WTC11 (cell line): ENCODE measurements around the gene IL4I1. TPM values are rescaled to one million over a fixed set of nuclear protein-coding genes. Genes with fewer than 3 reads are reported as not detected.
A peak's percentile ranks its signal among the peaks of the same experiment; 100 is the strongest.

ENCODE experiments used
- ATF1 ChIP-seq: sonication (generic); formaldehyde crosslinking; IDR thresholded peaks from 2 replicates; pipeline ENCODE4 v1.8.1; 2023; ENCODE audit warnings: mild to moderate bottlenecking, moderate library complexity, missing genetic modification reagents
- CREM ChIP-seq: sonication (generic); formaldehyde crosslinking; IDR thresholded peaks from 2 replicates; pipeline ENCODE4 v1.8.1; 2022; ENCODE audit warnings: mild to moderate bottlenecking, missing genetic modification reagents, moderate library complexity
- FOXK1 ChIP-seq: sonication (generic); formaldehyde crosslinking; IDR thresholded peaks from 2 replicates; pipeline ENCODE4 v1.8.0; 2022; ENCODE audit warnings: mild to moderate bottlenecking, moderate library complexity, missing genetic modification reagents
- GABPB1 ChIP-seq: sonication (generic); formaldehyde crosslinking; IDR thresholded peaks from 2 replicates; pipeline ENCODE4 v1.8.1; 2023; ENCODE audit warnings: mild to moderate bottlenecking, missing genetic modification reagents
- GTF2I ChIP-seq: fragments of 250-450 bp; sonication (Bioruptor Pico); conservative IDR thresholded peaks from 2 replicates; pipeline ENCODE4 v1.4.0; 2021; ENCODE audit warnings: mild to moderate bottlenecking
- JUN ChIP-seq: sonication (generic); formaldehyde crosslinking; IDR thresholded peaks from 2 replicates; pipeline ENCODE4 v1.8.0; 2023; ENCODE audit warnings: mild to moderate bottlenecking, missing genetic modification reagents
- NR2C2 ChIP-seq: sonication (generic); formaldehyde crosslinking; IDR thresholded peaks from 2 replicates; pipeline ENCODE4 v1.8.0; 2022; ENCODE audit warnings: mild to moderate bottlenecking, missing genetic modification reagents
- SP1 ChIP-seq: sonication (generic); formaldehyde crosslinking; conservative IDR thresholded peaks from 2 replicates; pipeline ENCODE4 v1.8.1; 2022; ENCODE audit warnings: missing genetic modification reagents
- ZBTB21 ChIP-seq: sonication (generic); formaldehyde crosslinking; IDR thresholded peaks from 2 replicates; pipeline ENCODE4 v1.8.1; 2023; ENCODE audit warnings: mild to moderate bottlenecking, missing genetic modification reagents, borderline replicate concordance
- ZNF138 ChIP-seq: sonication (generic); formaldehyde crosslinking; conservative IDR thresholded peaks from 2 replicates; pipeline ENCODE4 v1.8.1; 2022; ENCODE audit warnings: mild to moderate bottlenecking, moderate library complexity, missing genetic modification reagents
- ZNF232 ChIP-seq: sonication (generic); formaldehyde crosslinking; IDR thresholded peaks from 2 replicates; pipeline ENCODE4 v1.8.0; 2022; ENCODE audit warnings: mild to moderate bottlenecking, missing genetic modification reagents
- ZNF263 ChIP-seq: sonication (generic); formaldehyde crosslinking; IDR thresholded peaks from 2 replicates; pipeline ENCODE4 v1.8.1; 2022; ENCODE audit warnings: low read depth, mild to moderate bottlenecking, moderate library complexity, missing genetic modification reagents
- ZNF416 ChIP-seq: fragments of 250-450 bp; sonication (Bioruptor Pico); IDR thresholded peaks from 2 replicates; pipeline ENCODE4 v1.9.0; 2021; ENCODE audit warnings: mild to moderate bottlenecking, inconsistent platforms
- total RNA-seq: library from RNA; stranded (reverse); gene quantifications from 3 replicates; pipeline ENCODE4 v1.2.3, GENCODE V29; 2021
- TF ChIP-seq, protein P1 (sequence below): fragments of 250-450 bp; sonication (Bioruptor Pico); IDR thresholded peaks from 2 replicates; pipeline ENCODE4 v1.9.0; 2021; ENCODE audit warnings: mild to moderate bottlenecking
- TF ChIP-seq, protein P2 (sequence below): sonication (generic); formaldehyde crosslinking; IDR thresholded peaks from 2 replicates; pipeline ENCODE4 v1.8.1; 2022; ENCODE audit warnings: low read depth, mild to moderate bottlenecking, moderate library complexity, missing genetic modification reagents, borderline replicate concordance
- TF ChIP-seq, protein P3 (sequence below): sonication (generic); formaldehyde crosslinking; IDR thresholded peaks from 2 replicates; pipeline ENCODE4 v1.8.1; 2022; ENCODE audit warnings: mild to moderate bottlenecking, moderate library complexity, missing genetic modification reagents
- TF ChIP-seq, protein P4 (sequence below): sonication (generic); formaldehyde crosslinking; IDR thresholded peaks from 2 replicates; pipeline ENCODE4 v1.8.1; 2022; ENCODE audit warnings: low read depth, missing genetic modification reagents, borderline replicate concordance
- TF ChIP-seq, protein P5 (sequence below): sonication (generic); formaldehyde crosslinking; IDR thresholded peaks from 2 replicates; pipeline ENCODE4 v1.8.1; 2023; ENCODE audit warnings: mild to moderate bottlenecking, missing genetic modification reagents, borderline replicate concordance
- TF ChIP-seq, protein P6 (sequence below): sonication (generic); formaldehyde crosslinking; IDR thresholded peaks from 2 replicates; pipeline ENCODE4 v1.8.1; 2023; ENCODE audit warnings: mild to moderate bottlenecking, missing genetic modification reagents, moderate library complexity
- TF ChIP-seq, protein P7 (sequence below): sonication (generic); formaldehyde crosslinking; conservative IDR thresholded peaks from 2 replicates; pipeline ENCODE4 v1.8.1; 2023; ENCODE audit warnings: mild to moderate bottlenecking, low read depth, missing genetic modification reagents, moderate library complexity
- TF ChIP-seq, protein P8 (sequence below): fragments of 250-450 bp; sonication (Bioruptor Pico); conservative IDR thresholded peaks from 2 replicates; pipeline ENCODE4 v1.9.0; 2021; ENCODE audit warnings: mild to moderate bottlenecking
- TF ChIP-seq, protein P9 (sequence below): sonication (generic); formaldehyde crosslinking; IDR thresholded peaks from 2 replicates; pipeline ENCODE4 v1.8.1; 2023; ENCODE audit warnings: mild to moderate bottlenecking, missing genetic modification reagents, moderate library complexity
- TF ChIP-seq, protein P10 (sequence below): sonication (generic); formaldehyde crosslinking; IDR thresholded peaks from 2 replicates; pipeline ENCODE4 v1.8.0; 2022; ENCODE audit warnings: mild to moderate bottlenecking, missing genetic modification reagents

IL4I1 gene
- total RNA-seq, 1 experiment from 2014 or later = 0.83 TPM

DNA sequence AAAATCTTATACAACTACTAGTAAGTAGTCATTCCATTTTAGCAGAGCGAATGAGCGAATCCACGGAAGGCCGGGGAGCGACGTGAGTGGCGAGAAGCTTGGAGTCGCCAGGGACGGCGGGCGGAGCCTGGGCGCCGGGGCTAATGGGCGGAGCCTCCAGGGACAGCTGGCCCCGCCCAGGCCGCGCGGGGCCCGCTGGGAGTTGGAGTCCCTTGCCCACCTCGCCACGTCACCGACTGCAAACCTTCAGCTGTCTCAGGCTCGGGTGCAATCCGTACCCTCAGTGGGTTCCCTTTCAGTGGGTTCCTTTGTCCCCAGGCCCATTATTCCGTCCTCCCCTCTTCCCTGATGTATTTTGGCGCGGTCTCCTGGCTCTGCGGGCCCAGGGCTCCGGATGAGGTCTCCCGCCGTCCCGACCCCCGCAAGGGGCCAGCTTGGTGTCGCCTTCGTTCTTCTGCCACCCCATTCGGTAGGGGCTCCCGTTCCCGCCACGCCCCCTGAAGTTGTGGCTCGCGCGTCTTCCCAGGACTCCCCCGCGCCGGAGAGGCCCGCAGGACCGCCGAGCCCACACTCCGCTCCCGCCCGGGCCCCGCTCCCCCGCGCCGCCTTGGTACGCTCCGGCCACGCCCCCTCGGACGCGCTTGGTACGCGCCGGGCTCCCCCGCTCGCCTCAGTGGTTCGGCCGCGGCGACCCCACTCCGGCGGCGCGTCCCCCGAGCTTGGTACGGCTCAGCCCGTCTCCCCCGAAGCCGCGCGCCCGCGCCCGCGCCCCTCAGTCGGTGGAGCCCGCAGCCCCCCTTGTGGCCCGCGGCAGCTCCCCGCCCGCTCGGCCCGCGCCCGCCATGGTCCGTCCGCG lies 46.0 kb downstream of the IL4I1 start, which contains the start of gene PTOV1 (continued):
- TF ChIP-seq, protein P1, sequence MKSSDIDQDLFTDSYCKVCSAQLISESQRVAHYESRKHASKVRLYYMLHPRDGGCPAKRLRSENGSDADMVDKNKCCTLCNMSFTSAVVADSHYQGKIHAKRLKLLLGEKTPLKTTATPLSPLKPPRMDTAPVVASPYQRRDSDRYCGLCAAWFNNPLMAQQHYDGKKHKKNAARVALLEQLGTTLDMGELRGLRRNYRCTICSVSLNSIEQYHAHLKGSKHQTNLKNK (CRISPR knock-in tag) = no peak; the same call in 1 of the 2 replicates
- TF ChIP-seq, protein P2, sequence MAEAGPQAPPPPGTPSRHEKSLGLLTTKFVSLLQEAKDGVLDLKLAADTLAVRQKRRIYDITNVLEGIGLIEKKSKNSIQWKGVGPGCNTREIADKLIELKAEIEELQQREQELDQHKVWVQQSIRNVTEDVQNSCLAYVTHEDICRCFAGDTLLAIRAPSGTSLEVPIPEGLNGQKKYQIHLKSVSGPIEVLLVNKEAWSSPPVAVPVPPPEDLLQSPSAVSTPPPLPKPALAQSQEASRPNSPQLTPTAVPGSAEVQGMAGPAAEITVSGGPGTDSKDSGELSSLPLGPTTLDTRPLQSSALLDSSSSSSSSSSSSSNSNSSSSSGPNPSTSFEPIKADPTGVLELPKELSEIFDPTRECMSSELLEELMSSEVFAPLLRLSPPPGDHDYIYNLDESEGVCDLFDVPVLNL (CRISPR knock-in tag) = no peak
- TF ChIP-seq ZNF138 (CRISPR knock-in tag) (no peak), ZNF416 (CRISPR knock-in tag) (no peak), FOXK1 (CRISPR knock-in tag) (peak; percentile 17; the same call in 1 of the 2 replicates), GTF2I (CRISPR knock-in tag) (no peak), GABPB1 (CRISPR knock-in tag) (no peak), ZNF263 (no peak), ZBTB21 (no peak), JUN (CRISPR knock-in tag) (peak; percentile 34; the same call in 1 of the 2 replicates), ATF1 (CRISPR knock-in tag) (no peak), ZNF232 (CRISPR knock-in tag) (no peak), SP1 (CRISPR knock-in tag) (peak; percentile 98), NR2C2 (CRISPR knock-in tag) (no peak), CREM (CRISPR knock-in tag) (peak; percentile 91; the same call in 1 of the 2 replicates)
- TF ChIP-seq, protein P3, sequence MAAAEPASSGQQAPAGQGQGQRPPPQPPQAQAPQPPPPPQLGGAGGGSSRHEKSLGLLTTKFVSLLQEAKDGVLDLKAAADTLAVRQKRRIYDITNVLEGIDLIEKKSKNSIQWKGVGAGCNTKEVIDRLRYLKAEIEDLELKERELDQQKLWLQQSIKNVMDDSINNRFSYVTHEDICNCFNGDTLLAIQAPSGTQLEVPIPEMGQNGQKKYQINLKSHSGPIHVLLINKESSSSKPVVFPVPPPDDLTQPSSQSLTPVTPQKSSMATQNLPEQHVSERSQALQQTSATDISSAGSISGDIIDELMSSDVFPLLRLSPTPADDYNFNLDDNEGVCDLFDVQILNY (CRISPR knock-in tag) = peak; percentile 73; the same call in 1 of the 2 replicates
- TF ChIP-seq, protein P4, sequence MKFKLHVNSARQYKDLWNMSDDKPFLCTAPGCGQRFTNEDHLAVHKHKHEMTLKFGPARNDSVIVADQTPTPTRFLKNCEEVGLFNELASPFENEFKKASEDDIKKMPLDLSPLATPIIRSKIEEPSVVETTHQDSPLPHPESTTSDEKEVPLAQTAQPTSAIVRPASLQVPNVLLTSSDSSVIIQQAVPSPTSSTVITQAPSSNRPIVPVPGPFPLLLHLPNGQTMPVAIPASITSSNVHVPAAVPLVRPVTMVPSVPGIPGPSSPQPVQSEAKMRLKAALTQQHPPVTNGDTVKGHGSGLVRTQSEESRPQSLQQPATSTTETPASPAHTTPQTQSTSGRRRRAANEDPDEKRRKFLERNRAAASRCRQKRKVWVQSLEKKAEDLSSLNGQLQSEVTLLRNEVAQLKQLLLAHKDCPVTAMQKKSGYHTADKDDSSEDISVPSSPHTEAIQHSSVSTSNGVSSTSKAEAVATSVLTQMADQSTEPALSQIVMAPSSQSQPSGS (CRISPR knock-in tag) = no peak
- TF ChIP-seq, protein P5, sequence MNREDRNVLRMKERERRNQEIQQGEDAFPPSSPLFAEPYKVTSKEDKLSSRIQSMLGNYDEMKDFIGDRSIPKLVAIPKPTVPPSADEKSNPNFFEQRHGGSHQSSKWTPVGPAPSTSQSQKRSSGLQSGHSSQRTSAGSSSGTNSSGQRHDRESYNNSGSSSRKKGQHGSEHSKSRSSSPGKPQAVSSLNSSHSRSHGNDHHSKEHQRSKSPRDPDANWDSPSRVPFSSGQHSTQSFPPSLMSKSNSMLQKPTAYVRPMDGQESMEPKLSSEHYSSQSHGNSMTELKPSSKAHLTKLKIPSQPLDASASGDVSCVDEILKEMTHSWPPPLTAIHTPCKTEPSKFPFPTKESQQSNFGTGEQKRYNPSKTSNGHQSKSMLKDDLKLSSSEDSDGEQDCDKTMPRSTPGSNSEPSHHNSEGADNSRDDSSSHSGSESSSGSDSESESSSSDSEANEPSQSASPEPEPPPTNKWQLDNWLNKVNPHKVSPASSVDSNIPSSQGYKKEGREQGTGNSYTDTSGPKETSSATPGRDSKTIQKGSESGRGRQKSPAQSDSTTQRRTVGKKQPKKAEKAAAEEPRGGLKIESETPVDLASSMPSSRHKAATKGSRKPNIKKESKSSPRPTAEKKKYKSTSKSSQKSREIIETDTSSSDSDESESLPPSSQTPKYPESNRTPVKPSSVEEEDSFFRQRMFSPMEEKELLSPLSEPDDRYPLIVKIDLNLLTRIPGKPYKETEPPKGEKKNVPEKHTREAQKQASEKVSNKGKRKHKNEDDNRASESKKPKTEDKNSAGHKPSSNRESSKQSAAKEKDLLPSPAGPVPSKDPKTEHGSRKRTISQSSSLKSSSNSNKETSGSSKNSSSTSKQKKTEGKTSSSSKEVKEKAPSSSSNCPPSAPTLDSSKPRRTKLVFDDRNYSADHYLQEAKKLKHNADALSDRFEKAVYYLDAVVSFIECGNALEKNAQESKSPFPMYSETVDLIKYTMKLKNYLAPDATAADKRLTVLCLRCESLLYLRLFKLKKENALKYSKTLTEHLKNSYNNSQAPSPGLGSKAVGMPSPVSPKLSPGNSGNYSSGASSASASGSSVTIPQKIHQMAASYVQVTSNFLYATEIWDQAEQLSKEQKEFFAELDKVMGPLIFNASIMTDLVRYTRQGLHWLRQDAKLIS (CRISPR knock-in tag) = no peak
- TF ChIP-seq, protein P6, sequence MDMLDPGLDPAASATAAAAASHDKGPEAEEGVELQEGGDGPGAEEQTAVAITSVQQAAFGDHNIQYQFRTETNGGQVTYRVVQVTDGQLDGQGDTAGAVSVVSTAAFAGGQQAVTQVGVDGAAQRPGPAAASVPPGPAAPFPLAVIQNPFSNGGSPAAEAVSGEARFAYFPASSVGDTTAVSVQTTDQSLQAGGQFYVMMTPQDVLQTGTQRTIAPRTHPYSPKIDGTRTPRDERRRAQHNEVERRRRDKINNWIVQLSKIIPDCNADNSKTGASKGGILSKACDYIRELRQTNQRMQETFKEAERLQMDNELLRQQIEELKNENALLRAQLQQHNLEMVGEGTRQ (CRISPR knock-in tag) = no peak
- TF ChIP-seq, protein P7, sequence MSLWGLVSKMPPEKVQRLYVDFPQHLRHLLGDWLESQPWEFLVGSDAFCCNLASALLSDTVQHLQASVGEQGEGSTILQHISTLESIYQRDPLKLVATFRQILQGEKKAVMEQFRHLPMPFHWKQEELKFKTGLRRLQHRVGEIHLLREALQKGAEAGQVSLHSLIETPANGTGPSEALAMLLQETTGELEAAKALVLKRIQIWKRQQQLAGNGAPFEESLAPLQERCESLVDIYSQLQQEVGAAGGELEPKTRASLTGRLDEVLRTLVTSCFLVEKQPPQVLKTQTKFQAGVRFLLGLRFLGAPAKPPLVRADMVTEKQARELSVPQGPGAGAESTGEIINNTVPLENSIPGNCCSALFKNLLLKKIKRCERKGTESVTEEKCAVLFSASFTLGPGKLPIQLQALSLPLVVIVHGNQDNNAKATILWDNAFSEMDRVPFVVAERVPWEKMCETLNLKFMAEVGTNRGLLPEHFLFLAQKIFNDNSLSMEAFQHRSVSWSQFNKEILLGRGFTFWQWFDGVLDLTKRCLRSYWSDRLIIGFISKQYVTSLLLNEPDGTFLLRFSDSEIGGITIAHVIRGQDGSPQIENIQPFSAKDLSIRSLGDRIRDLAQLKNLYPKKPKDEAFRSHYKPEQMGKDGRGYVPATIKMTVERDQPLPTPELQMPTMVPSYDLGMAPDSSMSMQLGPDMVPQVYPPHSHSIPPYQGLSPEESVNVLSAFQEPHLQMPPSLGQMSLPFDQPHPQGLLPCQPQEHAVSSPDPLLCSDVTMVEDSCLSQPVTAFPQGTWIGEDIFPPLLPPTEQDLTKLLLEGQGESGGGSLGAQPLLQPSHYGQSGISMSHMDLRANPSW (CRISPR knock-in tag) = no peak
- TF ChIP-seq, protein P8, sequence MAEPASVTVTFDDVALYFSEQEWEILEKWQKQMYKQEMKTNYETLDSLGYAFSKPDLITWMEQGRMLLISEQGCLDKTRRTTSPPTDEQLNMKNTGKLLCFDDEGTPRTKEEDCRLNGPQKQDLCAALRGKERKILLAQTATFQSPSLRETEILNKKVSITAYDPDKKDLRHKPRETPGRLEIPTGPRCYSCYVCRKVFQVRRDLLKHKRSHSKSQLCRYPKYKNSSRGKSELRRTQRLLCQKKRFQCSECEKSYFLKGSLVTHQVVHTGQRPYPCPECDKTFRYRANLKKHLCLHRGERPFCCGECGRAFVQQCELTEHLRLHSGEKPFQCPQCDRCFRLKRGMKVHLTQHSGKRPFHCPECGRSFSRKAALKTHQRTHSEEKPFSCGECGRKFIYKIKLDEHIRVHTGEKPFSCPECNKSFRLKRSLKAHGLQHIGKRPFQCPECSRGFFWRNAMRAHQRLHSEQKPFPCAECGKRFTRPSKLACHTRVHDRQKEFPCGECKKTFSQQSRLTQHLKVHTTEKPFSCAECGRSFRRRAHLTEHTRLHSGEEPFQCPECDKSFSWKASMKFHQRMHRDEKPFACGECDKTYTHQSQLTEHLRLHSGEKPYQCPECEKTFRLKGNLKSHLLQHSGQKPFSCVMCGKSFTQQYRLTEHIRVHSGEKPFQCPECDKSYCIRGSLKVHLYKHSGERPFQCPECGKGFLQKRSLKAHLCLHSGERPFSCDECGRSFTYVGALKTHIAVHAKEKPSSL (CRISPR knock-in tag) = no peak
- TF ChIP-seq, protein P9, sequence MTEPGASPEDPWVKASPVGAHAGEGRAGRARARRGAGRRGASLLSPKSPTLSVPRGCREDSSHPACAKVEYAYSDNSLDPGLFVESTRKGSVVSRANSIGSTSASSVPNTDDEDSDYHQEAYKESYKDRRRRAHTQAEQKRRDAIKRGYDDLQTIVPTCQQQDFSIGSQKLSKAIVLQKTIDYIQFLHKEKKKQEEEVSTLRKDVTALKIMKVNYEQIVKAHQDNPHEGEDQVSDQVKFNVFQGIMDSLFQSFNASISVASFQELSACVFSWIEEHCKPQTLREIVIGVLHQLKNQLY = no peak
- TF ChIP-seq, protein P10, sequence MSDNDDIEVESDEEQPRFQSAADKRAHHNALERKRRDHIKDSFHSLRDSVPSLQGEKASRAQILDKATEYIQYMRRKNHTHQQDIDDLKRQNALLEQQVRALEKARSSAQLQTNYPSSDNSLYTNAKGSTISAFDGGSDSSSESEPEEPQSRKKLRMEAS (CRISPR knock-in tag) = peak; percentile 40
